ENCODE measurements around the gene STKLD1.

STKLD1 gene

GRCh38 chr9:133420392-133420827, 44.2 kb downstream of the STKLD1 start:
- no peak for DNase-seq

- no peak for DNase-seq
Measured at GRCh38 chr9:133421615-133422542, 45.7 kb downstream of the STKLD1 start, which contains the start of gene ADAMTS13. Gene ADAMTS13, plus strand, starts transcription at chr9:133422367. Its CDS starts 77 bp downstream, at chr9:133422444.

- DNase-seq: no peak
Measured at GRCh38 chr9:133423216-133423615, 47.0 kb downstream of the STKLD1 start.

- no peak for DNase-seq
Measured at GRCh38 chr9:133424187-133424586, 48.0 kb downstream of the STKLD1 start.

GRCh38 chr9:133425049-133425632, 49.0 kb downstream of the STKLD1 start:
- no peak for DNase-seq

GRCh38 chr9:133426011-133426410, 49.8 kb downstream of the STKLD1 start:
- DNase-seq: no peak

- no peak for DNase-seq
Measured at GRCh38 chr9:133427658-133428348, 51.6 kb downstream of the STKLD1 start.

GRCh38 chr9:133428617-133429101, 52.5 kb downstream of the STKLD1 start:
- DNase-seq: no peak

GRCh38 chr9:133429214-133429613, 53.0 kb downstream of the STKLD1 start:
- DNase-seq: no peak

GRCh38 chr9:133429641-133430161, 53.5 kb downstream of the STKLD1 start:
- no peak for DNase-seq

GRCh38 chr9:133430244-133430643, 54.1 kb downstream of the STKLD1 start:
- DNase-seq: no peak

- DNase-seq: no peak
Measured at GRCh38 chr9:133433351-133433843, 57.2 kb downstream of the STKLD1 start.

GRCh38 chr9:133436681-133437080, 60.5 kb downstream of the STKLD1 start:
- no peak for DNase-seq

- DNase-seq: no peak
Measured at GRCh38 chr9:133437753-133438531, 61.8 kb downstream of the STKLD1 start.

- no peak for DNase-seq
Measured at GRCh38 chr9:133439337-133439736, 63.2 kb downstream of the STKLD1 start.

- DNase-seq: no peak
Measured at GRCh38 chr9:133440874-133441273, 64.7 kb downstream of the STKLD1 start.

- no peak for DNase-seq
Measured at GRCh38 chr9:133441571-133441970, 65.4 kb downstream of the STKLD1 start.

GRCh38 chr9:133443248-133443647, 67.1 kb downstream of the STKLD1 start:
- DNase-seq: no peak

GRCh38 chr9:133443982-133444381, 67.8 kb downstream of the STKLD1 start:
- DNase-seq: no peak

GRCh38 chr9:133445293-133445969, 69.3 kb downstream of the STKLD1 start:
- no peak for DNase-seq

GRCh38 chr9:133448487-133448972, 72.4 kb downstream of the STKLD1 start:
- no peak for DNase-seq
